Measurements from ENCODE around the gene YPEL2.

GRCh38 chr17:59296190-59296589 lies 35.3 kb upstream of the YPEL2 start:
- no peak for TF ChIP-seq CTCF (IDR thresholded peaks at IDR 0.05; ENCODE audit: extremely low read depth in 1 of 2, insufficient read depth in 1 of 2, low read depth in 1 of 2, low read length in 2 of 2)
- no peak for TF ChIP-seq POLR2A (IDR thresholded peaks at IDR 0.05; ENCODE audit: low read depth, low read length)
- no peak for TF ChIP-seq MAX (IDR thresholded peaks at IDR 0.05; ENCODE audit: insufficient read depth, insufficient read length)
